Measurements from ENCODE around the gene PTPRN2.

Gene PTPRN2

GRCh38 chr7:158586499-158587161 is 993 bp downstream of the PTPRN2 start:
- Histone ChIP-seq H3K4me3 (ENCODE audit: low read depth, low read length) (peak overlapping the region; percentile 25), H3K4me1 (ENCODE audit: control insufficient read depth, insufficient read depth, low read length) (peaks cover 7% of the 10 kb centered on the region; the same call in 1 of the 2 replicates), H3K9ac (ENCODE audit: low read length) (no peak overlapping the region), H3K27ac (ENCODE audit: low read depth, low read length) (no peak overlapping the region), H3K27me3 (ENCODE audit: control insufficient read depth, insufficient read depth, low read length) (peaks cover 79% of the 10 kb centered on the region), H3K9me3 (ENCODE audit: control insufficient read depth, insufficient read depth, low read depth, low read length) (no peaks in the 10 kb centered on the region; the same call in 1 of the 2 replicates), H3K36me3 (ENCODE audit: control insufficient read depth, insufficient read depth, low read length) (no peaks in the 10 kb centered on the region)

- H3K27me3 ChIP-seq (ENCODE audit: control insufficient read depth, insufficient read depth, low read length), result peaks cover 72% of the 10 kb centered on the region
- H3K27ac ChIP-seq (ENCODE audit: low read depth, low read length), result no peak overlapping the region
- peaks cover 2% of the 10 kb centered on the region; the same call in 1 of the 2 replicates for H3K9me3 ChIP-seq (ENCODE audit: control insufficient read depth, insufficient read depth, low read depth, low read length)
- peaks cover 7% of the 10 kb centered on the region; the same call in 1 of the 2 replicates for H3K4me1 ChIP-seq (ENCODE audit: control insufficient read depth, insufficient read depth, low read length)
- no peaks in the 10 kb centered on the region for H3K36me3 ChIP-seq (ENCODE audit: control insufficient read depth, insufficient read depth, low read length)
- H3K9ac ChIP-seq (ENCODE audit: low read length), result no peak overlapping the region
- no peak overlapping the region; the same call in 1 of the 2 replicates for H3K4me3 ChIP-seq (ENCODE audit: low read depth, low read length)
Measured at GRCh38 chr7:158585721-158586498, 1.7 kb downstream of the PTPRN2 start.

- H3K9ac ChIP-seq (ENCODE audit: low read length), result no peak overlapping the region
- no peaks in the 10 kb centered on the region for H3K36me3 ChIP-seq (ENCODE audit: control insufficient read depth, insufficient read depth, low read length)
- peaks cover 17% of the 10 kb centered on the region for H3K9me3 ChIP-seq (ENCODE audit: control insufficient read depth, insufficient read depth, low read depth, low read length)
- H3K4me3 ChIP-seq (ENCODE audit: low read depth, low read length), result no peak overlapping the region
- H3K4me1 ChIP-seq (ENCODE audit: control insufficient read depth, insufficient read depth, low read length), result peaks cover 7% of the 10 kb centered on the region; the same call in 1 of the 2 replicates
- H3K27me3 ChIP-seq (ENCODE audit: control insufficient read depth, insufficient read depth, low read length), result peaks cover 57% of the 10 kb centered on the region
- H3K27ac ChIP-seq (ENCODE audit: low read depth, low read length), result no peak overlapping the region
Measured at GRCh38 chr7:158584407-158584806, 3.2 kb downstream of the PTPRN2 start.

GRCh38 chr7:158583810-158584209 is 3.8 kb downstream of the PTPRN2 start:
- Histone ChIP-seq H3K9ac (ENCODE audit: low read length) (no peak overlapping the region), H3K27ac (ENCODE audit: low read depth, low read length) (no peak overlapping the region), H3K4me3 (ENCODE audit: low read depth, low read length) (no peak overlapping the region), H3K4me1 (ENCODE audit: control insufficient read depth, insufficient read depth, low read length) (peaks cover 5% of the 10 kb centered on the region; the same call in 1 of the 2 replicates), H3K9me3 (ENCODE audit: control insufficient read depth, insufficient read depth, low read depth, low read length) (peaks cover 22% of the 10 kb centered on the region), H3K36me3 (ENCODE audit: control insufficient read depth, insufficient read depth, low read length) (no peaks in the 10 kb centered on the region), H3K27me3 (ENCODE audit: control insufficient read depth, insufficient read depth, low read length) (peaks cover 51% of the 10 kb centered on the region)

GRCh38 chr7:158583143-158583542 is 4.5 kb downstream of the PTPRN2 start:
- peaks cover 44% of the 10 kb centered on the region for H3K27me3 ChIP-seq (ENCODE audit: control insufficient read depth, insufficient read depth, low read length)
- H3K9me3 ChIP-seq (ENCODE audit: control insufficient read depth, insufficient read depth, low read depth, low read length), result peaks cover 22% of the 10 kb centered on the region
- H3K36me3 ChIP-seq (ENCODE audit: control insufficient read depth, insufficient read depth, low read length), result no peaks in the 10 kb centered on the region
- H3K27ac ChIP-seq (ENCODE audit: low read depth, low read length), result no peak overlapping the region
- H3K4me3 ChIP-seq (ENCODE audit: low read depth, low read length), result no peak overlapping the region
- no peak overlapping the region for H3K9ac ChIP-seq (ENCODE audit: low read length)
- no peaks in the 10 kb centered on the region for H3K4me1 ChIP-seq (ENCODE audit: control insufficient read depth, insufficient read depth, low read length)

GRCh38 chr7:158582089-158582456 is 5.5 kb downstream of the PTPRN2 start:
- Histone ChIP-seq H3K4me3 (ENCODE audit: low read depth, low read length) (no peak overlapping the region), H3K27me3 (ENCODE audit: control insufficient read depth, insufficient read depth, low read length) (peaks cover 42% of the 10 kb centered on the region), H3K4me1 (ENCODE audit: control insufficient read depth, insufficient read depth, low read length) (no peaks in the 10 kb centered on the region), H3K36me3 (ENCODE audit: control insufficient read depth, insufficient read depth, low read length) (no peaks in the 10 kb centered on the region), H3K9ac (ENCODE audit: low read length) (no peak overlapping the region), H3K27ac (ENCODE audit: low read depth, low read length) (no peak overlapping the region), H3K9me3 (ENCODE audit: control insufficient read depth, insufficient read depth, low read depth, low read length) (peaks cover 22% of the 10 kb centered on the region)

- Histone ChIP-seq H3K4me1 (ENCODE audit: control insufficient read depth, insufficient read depth, low read length) (no peaks in the 10 kb centered on the region), H3K36me3 (ENCODE audit: control insufficient read depth, insufficient read depth, low read length) (no peaks in the 10 kb centered on the region), H3K27me3 (ENCODE audit: control insufficient read depth, insufficient read depth, low read length) (peaks cover 39% of the 10 kb centered on the region), H3K27ac (ENCODE audit: low read depth, low read length) (no peak overlapping the region), H3K9ac (ENCODE audit: low read length) (no peak overlapping the region), H3K4me3 (ENCODE audit: low read depth, low read length) (no peak overlapping the region), H3K9me3 (ENCODE audit: control insufficient read depth, insufficient read depth, low read depth, low read length) (peaks cover 22% of the 10 kb centered on the region)
Measured at GRCh38 chr7:158581440-158582088, 6.1 kb downstream of the PTPRN2 start.

GRCh38 chr7:158579662-158580646 is 7.7 kb downstream of the PTPRN2 start:
- Histone ChIP-seq H3K4me1 (ENCODE audit: control insufficient read depth, insufficient read depth, low read length) (no peaks in the 10 kb centered on the region), H3K27ac (ENCODE audit: low read depth, low read length) (no peak overlapping the region)

GRCh38 chr7:158576050-158576762 is 11.4 kb downstream of the PTPRN2 start:
- H3K36me3 ChIP-seq (ENCODE audit: control insufficient read depth, insufficient read depth, low read length), result no peaks in the 10 kb centered on the region
- H3K9ac ChIP-seq (ENCODE audit: low read length), result no peak overlapping the region
- H3K27ac ChIP-seq (ENCODE audit: low read depth, low read length), result no peak overlapping the region
- no peaks in the 10 kb centered on the region for H3K27me3 ChIP-seq (ENCODE audit: control insufficient read depth, insufficient read depth, low read length)
- H3K9me3 ChIP-seq (ENCODE audit: control insufficient read depth, insufficient read depth, low read depth, low read length), result peaks cover 22% of the 10 kb centered on the region
- H3K4me1 ChIP-seq (ENCODE audit: control insufficient read depth, insufficient read depth, low read length), result no peaks in the 10 kb centered on the region
- H3K4me3 ChIP-seq (ENCODE audit: low read depth, low read length), result no peak overlapping the region

More at GRCh38 chr7:158579662-158580646, 7.7 kb downstream of the PTPRN2 start:
- Histone ChIP-seq H3K9me3 (ENCODE audit: control insufficient read depth, insufficient read depth, low read depth, low read length) (peaks cover 22% of the 10 kb centered on the region), H3K27me3 (ENCODE audit: control insufficient read depth, insufficient read depth, low read length) (peaks cover 23% of the 10 kb centered on the region), H3K9ac (ENCODE audit: low read length) (no peak overlapping the region), H3K4me3 (ENCODE audit: low read depth, low read length) (no peak overlapping the region), H3K36me3 (ENCODE audit: control insufficient read depth, insufficient read depth, low read length) (no peaks in the 10 kb centered on the region)
